Hepatic stellate cell (primary cell): ENCODE results near the gene CCDC60.

Source experiments
- DNase-seq: peaks from one replicate; pipeline ENCODE4 v3.0.0; 2011; ENCODE audit warnings: low spot score

Gene CCDC60

GRCh38 chr12:119384340-119384739 is 49.8 kb downstream of the CCDC60 start:
- no peak for DNase-seq

- DNase-seq: no peak
These were observed 51.1 kb downstream of the CCDC60 start for GRCh38 chr12:119385659-119386058.

- DNase-seq: no peak
These were observed 55.2 kb downstream of the CCDC60 start for GRCh38 chr12:119389687-119390086.

- no peak for DNase-seq
These were observed 57.1 kb downstream of the CCDC60 start for GRCh38 chr12:119391673-119392072.

DNA sequence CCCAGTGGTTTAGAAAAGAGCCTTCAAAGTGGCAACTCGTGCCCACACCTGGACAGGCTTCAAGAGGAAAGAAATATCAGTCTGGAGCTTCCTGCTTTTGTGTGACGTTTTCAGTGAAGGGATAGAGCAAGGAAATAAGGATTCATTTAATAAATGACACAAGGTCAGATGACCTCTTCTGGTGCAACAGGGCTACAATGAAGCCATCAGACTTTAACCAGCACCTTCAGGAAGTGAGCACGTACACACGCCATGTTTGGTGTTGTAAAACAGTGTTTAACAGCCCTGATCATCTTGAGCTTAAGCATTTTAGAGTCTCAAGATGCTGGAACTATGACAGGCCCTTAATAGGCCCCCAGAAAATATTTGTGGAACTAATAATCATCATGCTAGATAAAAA is 59.1 kb downstream of the CCDC60 start:
- no peak for DNase-seq

DNA sequence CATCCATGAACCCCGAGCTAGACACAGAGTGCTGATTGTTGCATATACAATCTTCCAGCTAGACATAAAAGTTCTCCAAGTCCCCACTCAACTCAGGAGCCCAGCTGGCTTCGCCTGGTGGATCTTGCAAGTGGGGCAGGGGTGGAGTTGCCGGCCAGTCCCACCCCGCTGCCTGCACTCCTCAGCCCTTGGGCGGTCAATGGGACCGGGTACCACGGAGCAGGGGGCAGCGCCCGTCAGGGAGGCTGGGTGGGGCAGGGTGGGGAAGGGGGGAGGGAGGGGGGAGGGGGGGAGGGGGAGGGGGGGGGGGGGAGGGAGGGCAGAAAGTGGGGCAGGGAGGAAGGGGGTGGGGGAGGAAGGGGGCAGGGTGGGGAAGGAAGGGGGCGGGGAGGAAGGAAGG is 63.0 kb downstream of the CCDC60 start:
- no peak for DNase-seq

DNA sequence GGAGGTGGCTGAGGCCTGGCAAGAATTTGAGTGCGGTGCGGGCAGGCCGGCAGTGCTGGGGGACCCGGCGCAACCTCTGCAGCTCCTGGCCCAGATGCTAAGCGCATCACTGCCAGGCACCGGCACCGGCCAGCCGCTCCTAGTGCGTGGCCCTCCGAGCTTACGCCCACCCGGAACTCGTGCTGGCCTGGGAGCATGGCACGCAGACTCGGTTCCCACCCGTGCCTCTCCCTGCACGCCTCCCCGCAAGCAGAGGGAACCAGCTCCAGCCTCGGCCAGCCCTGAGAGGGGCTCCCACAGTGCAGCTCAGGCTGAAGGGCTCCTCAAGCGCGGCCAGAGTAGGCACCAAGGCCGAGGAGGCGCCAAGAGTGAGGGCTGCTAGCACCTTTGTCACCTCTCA is 63.7 kb downstream of the CCDC60 start:
- DNase-seq: no peak

DNA sequence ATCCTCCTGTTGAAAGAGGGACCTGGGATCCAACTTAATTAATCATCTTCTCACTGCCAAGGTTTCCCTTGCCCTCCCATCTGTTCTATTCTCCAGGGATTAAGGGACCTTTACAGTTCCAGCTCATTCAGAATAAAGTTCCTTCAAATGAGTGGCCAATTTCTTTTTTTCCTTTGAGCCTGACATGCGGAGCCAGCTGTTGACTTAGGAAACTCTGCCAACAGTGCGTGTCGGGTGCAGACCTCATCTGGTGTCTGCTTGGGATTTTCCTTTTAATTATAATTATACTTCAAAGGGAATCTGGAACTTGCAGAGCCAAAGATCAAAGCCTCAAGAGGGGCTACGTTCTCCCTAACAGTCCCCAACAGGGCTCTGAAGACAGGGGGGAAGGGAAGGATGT is 64.8 kb downstream of the CCDC60 start:
- no peak for DNase-seq

GRCh38 chr12:119406308-119406707 is 71.8 kb downstream of the CCDC60 start:
- no peak for DNase-seq

DNA sequence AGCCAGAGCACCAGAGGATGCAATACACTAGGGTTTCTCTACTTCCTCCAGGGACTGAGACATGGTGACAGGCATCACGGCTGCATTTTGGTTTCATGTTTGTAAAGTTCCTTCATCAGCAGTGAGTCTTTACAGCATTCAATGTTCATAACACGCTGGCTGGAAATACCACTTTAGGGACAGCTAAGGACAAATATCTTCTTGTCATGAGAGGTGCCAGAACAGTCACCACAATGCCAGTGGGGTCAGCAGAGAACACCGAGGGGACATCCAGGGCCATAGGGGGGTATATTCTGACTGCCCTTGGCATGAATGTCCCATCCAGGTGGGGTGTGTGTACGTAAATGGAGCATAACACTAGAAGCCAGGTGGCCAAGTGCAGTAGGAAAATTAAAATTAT is 72.3 kb downstream of the CCDC60 start:
- no peak for DNase-seq

- no peak for DNase-seq
These were observed 74.5 kb downstream of the CCDC60 start for GRCh38 chr12:119409043-119409442.

GRCh38 chr12:119410396-119410795 is 75.9 kb downstream of the CCDC60 start:
- DNase-seq: no peak

GRCh38 chr12:119412306-119412705 is 77.8 kb downstream of the CCDC60 start:
- DNase-seq: no peak

- DNase-seq: peak; percentile 56
These were observed 78.6 kb downstream of the CCDC60 start for GRCh38 chr12:119412811-119413794.

DNA sequence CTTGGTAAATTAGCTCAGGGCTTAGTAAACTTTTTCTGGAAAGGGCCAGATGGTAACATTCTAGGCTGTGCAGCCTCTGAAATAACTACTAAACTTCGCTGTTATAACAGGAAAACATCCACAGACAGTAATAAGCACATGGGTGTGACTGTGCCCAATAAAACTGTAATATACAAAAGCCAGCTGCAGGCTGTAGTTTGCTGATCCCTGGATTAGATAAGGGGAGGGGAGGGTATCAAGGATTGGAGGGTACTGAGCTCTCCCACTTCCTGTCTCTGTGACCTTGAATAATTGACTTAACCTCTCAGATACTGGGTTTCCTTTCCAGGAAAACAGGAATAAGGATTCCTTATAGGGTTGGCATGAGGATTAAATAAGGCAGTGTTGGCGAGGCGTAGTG is 81.2 kb downstream of the CCDC60 start:
- DNase-seq: no peak

DNA sequence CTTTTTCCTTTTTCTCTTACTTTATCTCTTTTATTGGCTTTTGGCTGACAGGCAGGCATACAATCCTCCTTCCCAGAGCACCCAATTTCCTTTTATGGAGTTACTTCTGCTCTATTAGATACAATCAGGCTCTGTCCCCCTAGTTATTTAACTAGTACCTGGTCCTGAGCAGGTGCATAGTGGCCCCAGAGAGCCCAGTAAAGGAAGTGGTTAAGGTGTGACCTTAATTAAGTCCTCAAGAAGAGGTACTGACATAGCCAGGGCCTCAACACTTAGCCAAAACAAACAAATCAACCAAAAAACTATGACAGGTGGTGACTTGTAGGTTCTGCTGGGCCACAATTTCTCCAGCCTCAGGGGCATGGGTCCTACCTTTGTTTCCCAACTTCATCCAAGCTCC is 82.9 kb downstream of the CCDC60 start:
- no peak for DNase-seq

DNA sequence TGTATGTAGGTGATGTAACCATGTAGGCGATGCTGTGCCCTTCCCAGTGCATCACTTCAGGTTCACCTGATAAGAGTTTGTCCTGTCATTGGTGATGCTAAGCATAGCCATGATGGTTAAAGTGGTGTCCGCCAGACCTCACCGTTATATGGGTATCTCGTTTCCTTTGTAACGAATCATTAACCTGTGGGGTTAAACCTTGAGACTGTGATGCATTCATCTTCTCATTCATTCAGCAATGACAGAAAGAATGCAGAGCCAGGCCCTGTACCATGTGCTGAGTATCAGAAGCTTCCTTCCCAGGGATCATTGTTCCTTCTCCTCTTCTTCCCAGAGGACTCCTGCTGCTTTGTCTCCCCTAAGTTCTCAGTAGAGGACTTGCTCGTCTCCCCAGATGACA is 84.9 kb downstream of the CCDC60 start:
- DNase-seq: no peak

DNA sequence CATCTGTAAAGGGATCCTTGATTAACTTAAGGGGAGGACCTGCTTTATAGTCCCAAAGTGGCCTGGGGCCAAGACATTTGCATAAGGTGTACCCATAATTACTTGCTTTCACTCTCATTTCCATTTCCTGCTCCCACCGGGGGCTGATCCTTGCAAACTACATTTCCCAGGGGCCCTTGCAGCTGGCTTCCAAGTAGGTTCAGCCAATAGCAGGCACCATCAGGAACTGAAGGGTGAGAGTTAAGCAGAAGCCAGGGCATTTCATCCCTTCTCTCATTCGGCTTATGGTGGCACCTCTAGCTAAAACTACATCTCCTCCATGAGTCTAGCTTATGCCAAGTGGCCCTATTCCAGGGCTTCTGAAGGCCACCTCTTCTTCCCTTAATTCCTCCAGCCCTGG is 88.8 kb downstream of the CCDC60 start:
- DNase-seq: no peak

DNA sequence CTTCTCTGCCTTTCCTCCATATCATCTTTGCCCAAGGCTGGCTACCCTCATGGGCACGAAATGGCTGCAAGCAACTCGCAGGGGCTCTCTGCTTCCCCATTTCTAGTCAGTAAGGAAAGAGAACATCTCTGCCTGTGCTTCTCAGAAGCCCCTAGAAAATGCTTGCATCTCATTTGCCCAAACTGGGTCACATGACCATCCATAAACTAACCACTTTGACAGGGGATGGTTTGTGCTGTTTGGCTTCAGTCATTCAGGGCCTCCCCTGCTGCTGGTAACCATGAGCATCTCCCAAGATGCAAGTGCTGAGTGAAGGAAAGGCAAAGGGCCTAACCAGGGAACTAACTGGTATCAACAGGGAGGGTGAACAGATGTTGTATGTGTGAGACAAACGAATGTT is 91.1 kb downstream of the CCDC60 start:
- no peak for DNase-seq

- no peak for DNase-seq
These were observed 96.6 kb downstream of the CCDC60 start for GRCh38 chr12:119431151-119431550.

GRCh38 chr12:119432949-119433348 is 98.4 kb downstream of the CCDC60 start:
- DNase-seq: no peak

DNA sequence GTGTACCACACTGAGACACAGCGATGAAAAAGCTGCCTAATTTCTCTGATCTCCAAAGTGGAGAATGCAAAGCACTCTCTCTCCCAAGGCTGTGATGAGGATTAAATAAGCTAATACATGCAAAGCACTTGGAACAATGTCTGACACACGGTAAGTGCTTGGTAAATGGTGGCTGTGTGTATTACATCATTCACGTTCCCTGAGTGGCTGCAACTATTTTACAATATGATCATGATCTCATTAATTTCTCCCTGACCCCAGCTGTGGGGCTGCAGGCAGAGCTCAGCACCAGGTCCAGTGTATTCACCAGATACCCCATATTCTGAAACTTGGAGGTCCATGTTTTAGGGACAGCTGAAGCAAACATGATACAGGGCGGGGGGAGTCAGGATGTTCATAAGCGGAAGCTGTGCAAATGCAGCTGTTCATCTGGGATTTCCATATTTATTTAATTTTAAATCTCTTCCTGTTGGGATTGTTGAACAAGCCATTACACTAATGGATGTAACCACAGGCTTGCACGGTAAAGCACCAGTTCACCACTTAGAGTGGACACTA is 106.4 kb downstream of the CCDC60 start:
- DNase-seq: no peak

GRCh38 chr12:119444462-119445044 is 110.0 kb downstream of the CCDC60 start:
- no peak for DNase-seq
